SH-SY5Y (cell line): ENCODE results near the gene MAGEB5.

Source experiments
- GATA2 ChIP-seq: IDR thresholded peaks from 2 replicates; pipeline ENCODE4 v1.6.1; 2011; ENCODE audit warnings: mild to moderate bottlenecking, low read depth, low read length
- GATA3 ChIP-seq: IDR thresholded peaks from 2 replicates; pipeline ENCODE4 v1.6.1; 2011; ENCODE audit warnings: low read depth, mild to moderate bottlenecking, low read length, moderate library complexity

GRCh38 chrX:26192204-26192603 lies 23.8 kb upstream of the MAGEB5 start, which contains the start of gene MAGEB6:
- TF ChIP-seq GATA2 (no peak), GATA3 (no peak)
